GM12878 (cell line): Measurements from ENCODE around the gene ATXN2. TPM values are rescaled to one million over a fixed set of nuclear protein-coding genes. Genes with fewer than 3 reads are reported as not detected.

ENCODE experiments used
- ATF2 ChIP-seq: IDR thresholded peaks from 2 replicates; pipeline ENCODE4 v1.6.1; 2012; ENCODE audit warnings: low read length, inconsistent platforms
- CUX1 ChIP-seq: IDR thresholded peaks from 2 replicates; pipeline ENCODE4 v1.6.1; 2012; ENCODE audit warnings: improper control_type of control experiment, low read depth, low read length; ENCODE audit not compliant: insufficient replicate concordance
- ETV6 ChIP-seq, 2 experiments: fragments of 450-650 bp in 1 of 2; IDR thresholded peaks in 1 of 2; conservative IDR thresholded peaks in 1 of 2; 2 replicates each; pipeline ENCODE4 v1.6.1; 2014; ENCODE audit warnings: antibody characterized with exemption in 1 of 2, borderline replicate concordance in 1 of 2, low read depth in 1 of 2, mild to moderate bottlenecking in 1 of 2, moderate library complexity in 1 of 2
- EZH2 ChIP-seq: IDR thresholded peaks from 2 replicates; pipeline ENCODE4 v1.6.1; 2012; ENCODE audit warnings: low read depth, mild to moderate bottlenecking, control low read depth, inconsistent platforms, low read length, borderline replicate concordance; ENCODE audit not compliant: control insufficient read depth
- GATAD2B ChIP-seq: fragments of 450-650 bp; conservative IDR thresholded peaks from 2 replicates; pipeline ENCODE4 v1.6.1; 2017; ENCODE audit warnings: low read depth, mild to moderate bottlenecking, moderate library complexity
- HSF1 ChIP-seq: fragments of 150-350 bp; IDR thresholded peaks from 2 replicates; pipeline ENCODE4 v1.6.1; 2014; ENCODE audit warnings: mild to moderate bottlenecking, low read depth, low read length
- IRF5 ChIP-seq: fragments of 450-650 bp; IDR thresholded peaks from 2 replicates; pipeline ENCODE4 v1.6.1; 2017; ENCODE audit warnings: borderline replicate concordance
- JUND ChIP-seq: IDR thresholded peaks from 2 replicates; pipeline ENCODE4 v1.6.1; 2012; ENCODE audit warnings: low read depth, mild to moderate bottlenecking, low read length, improper control_type of control experiment, moderate library complexity
- KAT2A ChIP-seq: conservative IDR thresholded peaks from 2 replicates; pipeline ENCODE4 v1.6.1; 2011; ENCODE audit warnings: low read depth, low read length; ENCODE audit not compliant: control insufficient read depth
- KDM1A ChIP-seq: fragments of 200-600 bp; sonication (generic); IDR thresholded peaks from 2 replicates; pipeline ENCODE4 v1.6.1; 2016; ENCODE audit warnings: borderline replicate concordance
- MEF2B ChIP-seq: fragments of 450-650 bp; IDR thresholded peaks from 2 replicates; pipeline ENCODE4 v1.6.1; 2018; ENCODE audit warnings: mild to moderate bottlenecking, moderate library complexity; ENCODE audit not compliant: partially characterized antibody, poor library complexity, severe bottlenecking
- NFIC ChIP-seq: IDR thresholded peaks from 2 replicates; pipeline ENCODE4 v1.6.1; 2012; ENCODE audit warnings: low read depth, mild to moderate bottlenecking, inconsistent platforms, low read length, moderate library complexity
- NFXL1 ChIP-seq: fragments of 450-650 bp; IDR thresholded peaks from 2 replicates; pipeline ENCODE4 v1.6.1; 2017; ENCODE audit warnings: antibody characterized with exemption, mild to moderate bottlenecking, borderline replicate concordance
- PAX8 ChIP-seq: fragments of 450-650 bp; IDR thresholded peaks from 2 replicates; pipeline ENCODE4 v1.6.1; 2017; ENCODE audit warnings: mild to moderate bottlenecking, moderate library complexity
- RBBP5 ChIP-seq: fragments of 200-600 bp; sonication (generic); conservative IDR thresholded peaks from 2 replicates; pipeline ENCODE4 v1.6.1; 2016
- SMARCA5 ChIP-seq: fragments of 450-650 bp; IDR thresholded peaks from 2 replicates; pipeline ENCODE4 v1.6.1; 2017; ENCODE audit warnings: mild to moderate bottlenecking
- STAT1 ChIP-seq: fragments of 450-650 bp; conservative IDR thresholded peaks from 2 replicates; pipeline ENCODE4 v1.6.1; 2014; ENCODE audit warnings: antibody characterized with exemption, mild to moderate bottlenecking
- ZNF207 ChIP-seq: fragments of 450-650 bp; IDR thresholded peaks from 2 replicates; pipeline ENCODE4 v1.6.1; 2014; ENCODE audit warnings: antibody characterized with exemption, mild to moderate bottlenecking, borderline replicate concordance
- ZNF622 ChIP-seq: fragments of 450-650 bp; IDR thresholded peaks from 2 replicates; pipeline ENCODE4 v1.6.1; 2017; ENCODE audit warnings: mild to moderate bottlenecking, inconsistent platforms
- ZZZ3 ChIP-seq: IDR thresholded peaks from 2 replicates; pipeline ENCODE4 v1.6.1; 2011; ENCODE audit warnings: low read depth; ENCODE audit not compliant: control insufficient read depth, insufficient read length
- polyA plus RNA-seq, 11 experiments: library from polyadenylated mRNA; depleted of rRNA in 4 of 11; unstranded in 6 of 11; stranded (reverse) in 5 of 11; fragments of >200 nt; fragmentation: Nextera tagmentation in 4 of 11; fragmentation: Illumina TruSeq in 1 of 11; extraction: Ambion mirVana in 4 of 11; extraction: Trizol in 1 of 11; gene quantifications; 1 replicate in 1 of 11; 2 replicates in 10 of 11; pipeline versions ENCODE4 v1.2.1 to v1.2.3, GENCODE V29; 2011 to 2016; ENCODE audit warnings: inconsistent platforms in 2 of 11, missing spikeins in 2 of 11, low read depth in 1 of 11
- total RNA-seq, 4 experiments: library from RNA; depleted of rRNA in 3 of 4; stranded (reverse); fragments of >200 nt in 3 of 4; fragmentation: Illumina TruSeq in 1 of 4; extraction: Trizol in 1 of 4; gene quantifications; 2 replicates each; pipeline versions ENCODE4 v1.2.1 to v1.2.3, GENCODE V29; 2013 to 2021

The ATXN2 gene
- total and polyA plus RNA-seq, 10 of the 15 experiments (the other 5 are each of a cell fraction or from before 2014, with no cell fraction given), result 8.8 to 31.5 (median 19.0) TPM

- no peak for TF ChIP-seq ZZZ3
- TF ChIP-seq RBBP5, result no peak
- peak; percentile 27; the same call in 1 of the 2 replicates for TF ChIP-seq ZNF207
- no peak for TF ChIP-seq IRF5
- no peak for TF ChIP-seq NFXL1
- no peak for TF ChIP-seq KAT2A
- TF ChIP-seq JUND, result no peak
- no peak for TF ChIP-seq KDM1A
- TF ChIP-seq ETV6 (conservative IDR thresholded peaks at IDR 0.05 in 1 of 2, IDR thresholded peaks at IDR 0.05 in 1 of 2; ENCODE audit: borderline replicate concordance in 1 of 2, low read depth in 1 of 2), result no peak; a peak in 1 of 4 replicates
- TF ChIP-seq HSF1, result no peak
- TF ChIP-seq GATAD2B, result peak; percentile 7; the same call in 1 of the 2 replicates
- TF ChIP-seq ATF2, result no peak
- no peak for TF ChIP-seq NFIC
- no peak for TF ChIP-seq ZNF622
- no peak for TF ChIP-seq STAT1
- peak; percentile 49 for TF ChIP-seq MEF2B
- no peak for TF ChIP-seq SMARCA5
- TF ChIP-seq PAX8, result no peak
- TF ChIP-seq EZH2, result no peak
- no peak for TF ChIP-seq CUX1
These were observed 192.4 kb downstream of the ATXN2 start (continued) for GRCh38 chr12:111406474-111407376.
